ENCODE results near the gene PAPSS2. TPM values are rescaled to one million over a fixed set of nuclear protein-coding genes. Genes with fewer than 3 reads are reported as not detected.

Gene PAPSS2
- total RNA-seq, 1 donor from 2014 or later, result 4.7 TPM

DNA sequence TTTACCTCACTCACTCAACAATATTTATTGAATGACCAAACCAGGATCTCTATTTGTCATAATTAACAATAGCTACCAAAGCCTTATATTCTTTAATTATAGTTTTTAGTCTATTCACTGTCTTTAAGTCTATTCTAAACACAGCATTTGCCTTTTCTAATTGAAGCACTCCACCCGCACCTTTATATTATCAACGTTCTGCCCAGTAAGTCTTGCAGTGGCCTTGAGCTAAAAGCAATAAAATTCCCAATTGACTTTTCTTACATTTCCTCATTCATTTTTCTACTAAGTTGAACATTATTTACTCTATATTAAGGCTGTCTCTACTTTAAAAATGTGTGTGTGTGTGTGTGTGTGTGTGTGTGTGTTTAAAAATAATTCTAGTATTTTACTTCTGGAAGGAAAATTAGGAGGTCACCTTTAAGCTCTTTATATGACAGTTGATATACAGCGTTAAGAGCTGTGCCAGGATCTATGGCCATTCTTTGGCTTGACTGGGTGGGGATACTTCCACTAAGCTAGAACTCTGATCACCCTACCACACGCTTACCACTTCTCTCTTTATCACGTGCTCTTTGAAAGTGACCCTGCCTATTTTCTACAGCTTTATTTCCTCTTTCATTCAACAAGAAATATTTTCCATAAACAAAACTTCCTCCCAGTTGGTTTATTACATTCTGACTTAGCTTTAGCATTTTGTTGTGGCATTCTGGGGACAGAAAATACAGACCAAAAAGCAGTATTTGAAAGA, 8.8 kb downstream of the PAPSS2 start:
- no peak overlapping the region for H3K4me3 Mint-ChIP-seq (ENCODE audit: unreplicated experiment)
- TF ChIP-seq, protein P1, sequence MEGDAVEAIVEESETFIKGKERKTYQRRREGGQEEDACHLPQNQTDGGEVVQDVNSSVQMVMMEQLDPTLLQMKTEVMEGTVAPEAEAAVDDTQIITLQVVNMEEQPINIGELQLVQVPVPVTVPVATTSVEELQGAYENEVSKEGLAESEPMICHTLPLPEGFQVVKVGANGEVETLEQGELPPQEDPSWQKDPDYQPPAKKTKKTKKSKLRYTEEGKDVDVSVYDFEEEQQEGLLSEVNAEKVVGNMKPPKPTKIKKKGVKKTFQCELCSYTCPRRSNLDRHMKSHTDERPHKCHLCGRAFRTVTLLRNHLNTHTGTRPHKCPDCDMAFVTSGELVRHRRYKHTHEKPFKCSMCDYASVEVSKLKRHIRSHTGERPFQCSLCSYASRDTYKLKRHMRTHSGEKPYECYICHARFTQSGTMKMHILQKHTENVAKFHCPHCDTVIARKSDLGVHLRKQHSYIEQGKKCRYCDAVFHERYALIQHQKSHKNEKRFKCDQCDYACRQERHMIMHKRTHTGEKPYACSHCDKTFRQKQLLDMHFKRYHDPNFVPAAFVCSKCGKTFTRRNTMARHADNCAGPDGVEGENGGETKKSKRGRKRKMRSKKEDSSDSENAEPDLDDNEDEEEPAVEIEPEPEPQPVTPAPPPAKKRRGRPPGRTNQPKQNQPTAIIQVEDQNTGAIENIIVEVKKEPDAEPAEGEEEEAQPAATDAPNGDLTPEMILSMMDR (IDR thresholded peaks at IDR 0.05; ENCODE audit: partially characterized antibody, unreplicated experiment), result no peak
- H3K36me3 Mint-ChIP-seq (ENCODE audit: unreplicated experiment), result no peaks in the 10 kb centered on the region
- DNase-seq, result no peak
- no peaks in the 10 kb centered on the region for H3K9me3 Mint-ChIP-seq (ENCODE audit: unreplicated experiment)
- H3K4me1 Mint-ChIP-seq (ENCODE audit: low read depth, unreplicated experiment), result no peaks in the 10 kb centered on the region
- no peaks in the 10 kb centered on the region for H3K27me3 Mint-ChIP-seq (ENCODE audit: unreplicated experiment)
- H3K27ac Mint-ChIP-seq (ENCODE audit: unreplicated experiment), result no peak overlapping the region

DNA sequence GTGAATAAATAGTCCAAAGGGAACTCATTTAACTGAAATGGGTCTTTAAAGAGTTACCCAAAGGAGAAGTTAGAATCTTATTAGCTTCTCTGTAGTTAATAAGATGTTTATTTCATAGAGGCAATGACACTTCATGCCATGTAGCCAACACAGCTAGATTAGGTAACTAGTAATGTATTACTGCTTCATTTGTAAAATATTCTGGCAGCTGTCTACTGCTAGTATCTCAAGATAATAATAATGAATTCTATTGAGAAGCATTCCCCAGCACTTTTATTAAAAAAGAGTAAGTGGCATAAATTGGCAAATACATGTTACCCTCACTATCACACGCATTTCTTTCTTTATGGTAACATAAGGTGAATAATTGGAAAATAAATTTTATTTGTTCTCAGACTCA, 10.1 kb downstream of the PAPSS2 start:
- no peaks in the 10 kb centered on the region for H3K4me1 Mint-ChIP-seq (ENCODE audit: low read depth, unreplicated experiment)
- H3K27me3 Mint-ChIP-seq (ENCODE audit: unreplicated experiment), result no peaks in the 10 kb centered on the region
- no peaks in the 10 kb centered on the region for H3K36me3 Mint-ChIP-seq (ENCODE audit: unreplicated experiment)
- no peak overlapping the region for H3K4me3 Mint-ChIP-seq (ENCODE audit: unreplicated experiment)
- no peak for DNase-seq
- no peak overlapping the region for H3K27ac Mint-ChIP-seq (ENCODE audit: unreplicated experiment)
- TF ChIP-seq, protein P1 (IDR thresholded peaks at IDR 0.05; ENCODE audit: partially characterized antibody, unreplicated experiment), result no peak
- H3K9me3 Mint-ChIP-seq (ENCODE audit: unreplicated experiment), result no peaks in the 10 kb centered on the region

DNA sequence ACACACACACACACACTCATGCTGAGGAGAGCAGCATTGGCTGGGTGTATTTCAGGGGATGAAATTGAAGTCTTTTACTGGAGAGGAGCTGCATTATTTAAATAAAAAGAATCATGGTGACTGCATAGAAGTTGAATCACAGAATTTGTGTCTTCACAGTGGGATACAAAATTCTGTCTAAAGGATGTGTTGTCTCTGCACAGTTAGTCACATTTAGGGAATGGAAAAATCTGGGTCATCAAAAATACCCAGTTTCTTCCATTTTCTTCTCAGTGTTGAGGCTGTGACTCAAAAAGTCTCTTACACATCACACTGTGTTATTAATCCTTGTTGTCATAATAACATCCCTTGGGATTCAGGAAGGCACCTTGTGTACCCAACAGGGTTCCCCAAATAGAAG, 10.9 kb downstream of the PAPSS2 start:
- no peaks in the 10 kb centered on the region for H3K27me3 Mint-ChIP-seq (ENCODE audit: unreplicated experiment)
- no peak for DNase-seq
- TF ChIP-seq, protein P1 (IDR thresholded peaks at IDR 0.05; ENCODE audit: partially characterized antibody, unreplicated experiment), result no peak
- no peak overlapping the region for H3K27ac Mint-ChIP-seq (ENCODE audit: unreplicated experiment)
- no peaks in the 10 kb centered on the region for H3K4me1 Mint-ChIP-seq (ENCODE audit: low read depth, unreplicated experiment)
- no peaks in the 10 kb centered on the region for H3K9me3 Mint-ChIP-seq (ENCODE audit: unreplicated experiment)
- no peak overlapping the region for H3K4me3 Mint-ChIP-seq (ENCODE audit: unreplicated experiment)
- no peaks in the 10 kb centered on the region for H3K36me3 Mint-ChIP-seq (ENCODE audit: unreplicated experiment)

DNA sequence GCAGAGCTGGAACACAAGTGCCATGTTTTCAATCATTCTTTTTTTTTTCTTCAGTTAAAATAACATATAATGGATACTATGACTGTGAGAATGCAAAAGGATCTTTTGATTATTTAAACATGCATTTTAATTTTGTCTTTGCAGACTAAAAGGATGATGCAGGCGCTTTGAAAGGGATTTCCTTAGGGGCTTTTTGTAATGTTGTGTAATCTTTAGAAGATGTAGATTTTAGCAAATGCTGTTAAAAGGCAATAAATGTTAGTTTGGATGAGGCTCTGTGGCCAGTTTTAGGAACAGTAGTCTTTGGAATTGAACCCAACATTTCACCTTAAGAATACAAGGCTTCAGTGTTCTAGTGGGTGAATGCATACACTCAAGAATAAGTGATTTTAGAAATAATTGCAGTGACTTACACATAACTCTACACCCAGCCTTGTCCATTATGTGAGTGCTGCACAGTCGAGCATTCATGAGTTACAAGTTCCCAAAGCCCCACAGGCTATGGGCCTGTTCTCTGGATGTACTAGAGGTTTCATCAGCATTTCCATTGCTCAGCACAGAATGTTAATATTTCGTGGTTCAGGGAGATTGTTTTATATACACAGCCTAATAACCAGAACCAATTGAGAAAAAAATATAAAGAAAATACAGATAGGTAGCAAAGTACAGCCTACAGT, 11.6 kb downstream of the PAPSS2 start:
- H3K27me3 Mint-ChIP-seq (ENCODE audit: unreplicated experiment), result no peaks in the 10 kb centered on the region
- H3K4me1 Mint-ChIP-seq (ENCODE audit: low read depth, unreplicated experiment), result no peaks in the 10 kb centered on the region
- no peak overlapping the region for H3K4me3 Mint-ChIP-seq (ENCODE audit: unreplicated experiment)
- no peaks in the 10 kb centered on the region for H3K36me3 Mint-ChIP-seq (ENCODE audit: unreplicated experiment)
- H3K9me3 Mint-ChIP-seq (ENCODE audit: unreplicated experiment), result no peaks in the 10 kb centered on the region
- H3K27ac Mint-ChIP-seq (ENCODE audit: unreplicated experiment), result no peak overlapping the region
- TF ChIP-seq, protein P1 (IDR thresholded peaks at IDR 0.05; ENCODE audit: partially characterized antibody, unreplicated experiment), result no peak
- no peak for DNase-seq

DNA sequence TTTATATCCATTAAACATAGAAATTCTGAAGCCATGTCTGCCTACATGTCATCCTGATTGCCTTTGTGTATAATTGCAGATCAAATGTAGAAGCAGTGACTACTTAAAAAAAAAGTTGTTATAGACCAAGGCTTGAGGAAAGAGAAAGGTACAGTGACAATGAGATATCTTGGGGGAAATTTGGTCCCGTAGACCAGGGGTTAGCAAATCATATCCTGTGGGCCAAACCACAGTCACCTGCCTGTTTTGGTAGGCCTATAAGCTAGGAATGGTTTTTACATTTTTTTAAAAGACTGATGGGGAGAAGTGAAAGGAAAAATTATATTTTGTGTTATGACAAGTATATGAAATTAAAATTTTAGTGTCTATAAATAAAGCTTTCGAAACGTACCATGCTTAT, 12.9 kb downstream of the PAPSS2 start:
- TF ChIP-seq, protein P1 (IDR thresholded peaks at IDR 0.05; ENCODE audit: partially characterized antibody, unreplicated experiment), result no peak
- Mint-ChIP-seq H3K27me3 (ENCODE audit: unreplicated experiment) (no peaks in the 10 kb centered on the region), H3K4me1 (ENCODE audit: low read depth, unreplicated experiment) (no peaks in the 10 kb centered on the region), H3K9me3 (ENCODE audit: unreplicated experiment) (no peaks in the 10 kb centered on the region), H3K36me3 (ENCODE audit: unreplicated experiment) (no peaks in the 10 kb centered on the region), H3K27ac (ENCODE audit: unreplicated experiment) (no peak overlapping the region), H3K4me3 (ENCODE audit: unreplicated experiment) (no peak overlapping the region)
- DNase-seq, result no peak
